Measurements from ENCODE around the gene EYS.

The EYS gene

GRCh38 chr6:64723327-64724058 lies 983.5 kb downstream of the EYS start:
- no peaks in the 10 kb centered on the region for H3K4me1 ChIP-seq (ENCODE audit: control insufficient read depth, insufficient read depth, low read length, unreplicated experiment)
- H3K27ac ChIP-seq (ENCODE audit: low read depth, low read length), result no peak overlapping the region
- H3K79me2 ChIP-seq (ENCODE audit: control insufficient read depth, insufficient read depth, low read length, unreplicated experiment), result no peaks in the 10 kb centered on the region
- H3K4me3 ChIP-seq (ENCODE audit: low read depth, low read length), result no peak overlapping the region
- no peaks in the 10 kb centered on the region for H3K36me3 ChIP-seq (ENCODE audit: insufficient read depth, low read length)
- no peaks in the 10 kb centered on the region; the same call in 1 of the 2 replicates for H3K27me3 ChIP-seq (ENCODE audit: insufficient read depth, low read length)
- no peak overlapping the region for H2AFZ ChIP-seq (ENCODE audit: low read length, unreplicated experiment)

GRCh38 chr6:64721865-64722264 lies 985.2 kb downstream of the EYS start:
- H3K27me3 ChIP-seq (ENCODE audit: insufficient read depth, low read length), result no peaks in the 10 kb centered on the region; the same call in 1 of the 2 replicates
- no peak overlapping the region for H3K27ac ChIP-seq (ENCODE audit: low read depth, low read length)
- no peaks in the 10 kb centered on the region for H3K36me3 ChIP-seq (ENCODE audit: insufficient read depth, low read length)
- no peaks in the 10 kb centered on the region for H3K4me1 ChIP-seq (ENCODE audit: control insufficient read depth, insufficient read depth, low read length, unreplicated experiment)
- H3K79me2 ChIP-seq (ENCODE audit: control insufficient read depth, insufficient read depth, low read length, unreplicated experiment), result no peaks in the 10 kb centered on the region
- no peak overlapping the region for H2AFZ ChIP-seq (ENCODE audit: low read length, unreplicated experiment)
- H3K4me3 ChIP-seq (ENCODE audit: low read depth, low read length), result no peak overlapping the region

GRCh38 chr6:64717281-64717680 lies 989.7 kb downstream of the EYS start:
- Histone ChIP-seq H3K4me1 (ENCODE audit: control insufficient read depth, insufficient read depth, low read length, unreplicated experiment) (no peaks in the 10 kb centered on the region), H3K27ac (ENCODE audit: low read depth, low read length) (no peak overlapping the region), H3K79me2 (ENCODE audit: control insufficient read depth, insufficient read depth, low read length, unreplicated experiment) (no peaks in the 10 kb centered on the region), H3K36me3 (ENCODE audit: insufficient read depth, low read length) (no peaks in the 10 kb centered on the region), H2AFZ (ENCODE audit: low read length, unreplicated experiment) (no peak overlapping the region), H3K27me3 (ENCODE audit: insufficient read depth, low read length) (no peaks in the 10 kb centered on the region), H3K4me3 (ENCODE audit: low read depth, low read length) (no peak overlapping the region)

- no peaks in the 10 kb centered on the region for H3K79me2 ChIP-seq (ENCODE audit: control insufficient read depth, insufficient read depth, low read length, unreplicated experiment)
- no peak overlapping the region for H3K27ac ChIP-seq (ENCODE audit: low read depth, low read length)
- no peak overlapping the region for H2AFZ ChIP-seq (ENCODE audit: low read length, unreplicated experiment)
- no peaks in the 10 kb centered on the region for H3K4me1 ChIP-seq (ENCODE audit: control insufficient read depth, insufficient read depth, low read length, unreplicated experiment)
- no peaks in the 10 kb centered on the region for H3K27me3 ChIP-seq (ENCODE audit: insufficient read depth, low read length)
- H3K36me3 ChIP-seq (ENCODE audit: insufficient read depth, low read length), result no peaks in the 10 kb centered on the region
- no peak overlapping the region for H3K4me3 ChIP-seq (ENCODE audit: low read depth, low read length)
Measured at GRCh38 chr6:64715624-64716023, 991.4 kb downstream of the EYS start.

- Histone ChIP-seq H2AFZ (ENCODE audit: low read length, unreplicated experiment) (no peak overlapping the region), H3K4me3 (ENCODE audit: low read depth, low read length) (no peak overlapping the region), H3K4me1 (ENCODE audit: control insufficient read depth, insufficient read depth, low read length, unreplicated experiment) (no peaks in the 10 kb centered on the region), H3K36me3 (ENCODE audit: insufficient read depth, low read length) (no peaks in the 10 kb centered on the region), H3K79me2 (ENCODE audit: control insufficient read depth, insufficient read depth, low read length, unreplicated experiment) (no peaks in the 10 kb centered on the region), H3K27ac (ENCODE audit: low read depth, low read length) (no peak overlapping the region), H3K27me3 (ENCODE audit: insufficient read depth, low read length) (no peaks in the 10 kb centered on the region)
Measured at GRCh38 chr6:64714073-64714472, 993.0 kb downstream of the EYS start.

GRCh38 chr6:64713175-64713574 lies 993.9 kb downstream of the EYS start:
- H3K27ac ChIP-seq (ENCODE audit: low read depth, low read length), result no peak overlapping the region
- H3K36me3 ChIP-seq (ENCODE audit: insufficient read depth, low read length), result no peaks in the 10 kb centered on the region
- no peaks in the 10 kb centered on the region for H3K27me3 ChIP-seq (ENCODE audit: insufficient read depth, low read length)
- H3K79me2 ChIP-seq (ENCODE audit: control insufficient read depth, insufficient read depth, low read length, unreplicated experiment), result no peaks in the 10 kb centered on the region
- no peak overlapping the region for H2AFZ ChIP-seq (ENCODE audit: low read length, unreplicated experiment)
- H3K4me3 ChIP-seq (ENCODE audit: low read depth, low read length), result no peak overlapping the region
- H3K4me1 ChIP-seq (ENCODE audit: control insufficient read depth, insufficient read depth, low read length, unreplicated experiment), result no peaks in the 10 kb centered on the region

GRCh38 chr6:64712606-64713005 lies 994.4 kb downstream of the EYS start:
- Histone ChIP-seq H3K36me3 (ENCODE audit: insufficient read depth, low read length) (no peaks in the 10 kb centered on the region), H3K4me3 (ENCODE audit: low read depth, low read length) (no peak overlapping the region), H3K27me3 (ENCODE audit: insufficient read depth, low read length) (no peaks in the 10 kb centered on the region), H3K79me2 (ENCODE audit: control insufficient read depth, insufficient read depth, low read length, unreplicated experiment) (no peaks in the 10 kb centered on the region), H2AFZ (ENCODE audit: low read length, unreplicated experiment) (no peak overlapping the region), H3K27ac (ENCODE audit: low read depth, low read length) (no peak overlapping the region), H3K4me1 (ENCODE audit: control insufficient read depth, insufficient read depth, low read length, unreplicated experiment) (no peaks in the 10 kb centered on the region)

GRCh38 chr6:64703922-64704321 lies 1003.1 kb downstream of the EYS start:
- no peaks in the 10 kb centered on the region for H3K4me1 ChIP-seq (ENCODE audit: control insufficient read depth, insufficient read depth, low read length, unreplicated experiment)
- H3K36me3 ChIP-seq (ENCODE audit: insufficient read depth, low read length), result no peaks in the 10 kb centered on the region
- H3K79me2 ChIP-seq (ENCODE audit: control insufficient read depth, insufficient read depth, low read length, unreplicated experiment), result no peaks in the 10 kb centered on the region
- H3K27me3 ChIP-seq (ENCODE audit: insufficient read depth, low read length), result no peaks in the 10 kb centered on the region
- no peak overlapping the region for H2AFZ ChIP-seq (ENCODE audit: low read length, unreplicated experiment)
- no peak overlapping the region for H3K27ac ChIP-seq (ENCODE audit: low read depth, low read length)
- H3K4me3 ChIP-seq (ENCODE audit: low read depth, low read length), result no peak overlapping the region

- no peak overlapping the region for H3K4me3 ChIP-seq (ENCODE audit: low read depth, low read length)
Measured at GRCh38 chr6:64696053-64696452, 1011.0 kb downstream of the EYS start.

GRCh38 chr6:64694356-64694755 lies 1012.7 kb downstream of the EYS start:
- Histone ChIP-seq H3K4me1 (ENCODE audit: control insufficient read depth, insufficient read depth, low read length, unreplicated experiment) (no peaks in the 10 kb centered on the region), H3K27ac (ENCODE audit: low read depth, low read length) (no peak overlapping the region), H2AFZ (ENCODE audit: low read length, unreplicated experiment) (no peak overlapping the region), H3K27me3 (ENCODE audit: insufficient read depth, low read length) (no peaks in the 10 kb centered on the region), H3K79me2 (ENCODE audit: control insufficient read depth, insufficient read depth, low read length, unreplicated experiment) (no peaks in the 10 kb centered on the region), H3K36me3 (ENCODE audit: insufficient read depth, low read length) (no peaks in the 10 kb centered on the region), H3K4me3 (ENCODE audit: low read depth, low read length) (no peak overlapping the region)

More at GRCh38 chr6:64696053-64696452, 1011.0 kb downstream of the EYS start:
- Histone ChIP-seq H3K4me1 (ENCODE audit: control insufficient read depth, insufficient read depth, low read length, unreplicated experiment) (no peaks in the 10 kb centered on the region), H2AFZ (ENCODE audit: low read length, unreplicated experiment) (no peak overlapping the region), H3K27ac (ENCODE audit: low read depth, low read length) (no peak overlapping the region), H3K27me3 (ENCODE audit: insufficient read depth, low read length) (no peaks in the 10 kb centered on the region), H3K36me3 (ENCODE audit: insufficient read depth, low read length) (no peaks in the 10 kb centered on the region), H3K79me2 (ENCODE audit: control insufficient read depth, insufficient read depth, low read length, unreplicated experiment) (no peaks in the 10 kb centered on the region)

- Histone ChIP-seq H2AFZ (ENCODE audit: low read length, unreplicated experiment) (no peak overlapping the region), H3K79me2 (ENCODE audit: control insufficient read depth, insufficient read depth, low read length, unreplicated experiment) (no peaks in the 10 kb centered on the region), H3K27ac (ENCODE audit: low read depth, low read length) (no peak overlapping the region), H3K4me1 (ENCODE audit: control insufficient read depth, insufficient read depth, low read length, unreplicated experiment) (no peaks in the 10 kb centered on the region), H3K36me3 (ENCODE audit: insufficient read depth, low read length) (no peaks in the 10 kb centered on the region), H3K27me3 (ENCODE audit: insufficient read depth, low read length) (no peaks in the 10 kb centered on the region), H3K4me3 (ENCODE audit: low read depth, low read length) (no peak overlapping the region)
Measured at GRCh38 chr6:64691064-64691463, 1016.0 kb downstream of the EYS start.
